HEK293 (cell line): ENCODE data around the gene SPC25.

ENCODE experiments used
- CTCF ChIA-PET: fragments of 350-600 bp; formaldehyde crosslinking; extraction: SDS; loops from one replicate; lab custom pipeline; 2021; ENCODE audit warnings: antibody characterized with exemption; lab: Yijun Ruan, JAX
- POLR2A ChIA-PET: fragments of 300-600 bp; formaldehyde crosslinking; extraction: SDS; loops from one replicate; lab custom pipeline; 2020; ENCODE audit warnings: antibody characterized with exemption, inconsistent platforms; lab: Yijun Ruan, JAX
- H3K27ac ChIP-seq: fragments of 200-500 bp; sonication (Bioruptor generic); 2 replicates; pipeline ENCODE4 v1.5.1; 2014; ENCODE audit warnings: low read depth, low read length, control low read depth, inconsistent platforms; ENCODE audit errors: extremely low read depth
- H3K36me3 ChIP-seq, 2 experiments: fragments of 200-500 bp in 1 of 2; sonication (Bioruptor generic) in 1 of 2; 1 replicate in 1 of 2; 2 replicates in 1 of 2; pipeline ENCODE4 v1.5.1; 2014 to 2017; ENCODE audit warnings: inconsistent platforms in 2 of 2, low read length in 2 of 2; ENCODE audit not compliant: control insufficient read depth in 2 of 2, insufficient read depth in 1 of 2
- H3K4me1 ChIP-seq: fragments of 200-500 bp; sonication (Bioruptor generic); 2 replicates; pipeline ENCODE4 v1.5.1; 2014; ENCODE audit warnings: mild to moderate bottlenecking, low read length, inconsistent platforms; ENCODE audit not compliant: control insufficient read depth, insufficient read depth
- H3K4me3 ChIP-seq: 2 replicates; pipeline ENCODE4 v1.5.1; 2011; ENCODE audit warnings: low read depth, mild to moderate bottlenecking, control low read depth, low read length, moderate library complexity
- H3K9me3 ChIP-seq: fragments of 200-500 bp; sonication (Bioruptor generic); 2 replicates; pipeline ENCODE4 v1.5.1; 2014; ENCODE audit warnings: low read depth, low read length, inconsistent platforms; ENCODE audit not compliant: control insufficient read depth, insufficient read depth
- KLF7 ChIP-seq: fragments of 450-650 bp; formaldehyde crosslinking; IDR thresholded peaks from 2 replicates; pipeline ENCODE4 v1.5.1; 2016; ENCODE audit warnings: missing biosample characterization, missing genetic modification characterization, borderline replicate concordance
- PRDM6 ChIP-seq: fragments of 450-650 bp; formaldehyde crosslinking; IDR thresholded peaks from 2 replicates; pipeline ENCODE4 v1.5.1; 2017; ENCODE audit warnings: missing biosample characterization, missing genetic modification characterization
- ZBTB17 ChIP-seq: fragments of 450-650 bp; formaldehyde crosslinking; IDR thresholded peaks from 2 replicates; pipeline ENCODE4 v1.5.1; 2016; ENCODE audit warnings: missing biosample characterization, missing genetic modification characterization
- ZBTB48 ChIP-seq: fragments of 450-650 bp; formaldehyde crosslinking; IDR thresholded peaks from 2 replicates; pipeline ENCODE4 v1.5.1; 2016; ENCODE audit warnings: missing biosample characterization, missing genetic modification characterization
- ZEB2 ChIP-seq: fragments of 450-650 bp; formaldehyde crosslinking; IDR thresholded peaks from 2 replicates; pipeline ENCODE4 v1.5.1; 2016; ENCODE audit warnings: missing biosample characterization, missing genetic modification characterization
- ZFP37 ChIP-seq: fragments of 450-650 bp; formaldehyde crosslinking; IDR thresholded peaks from 2 replicates; pipeline ENCODE4 v1.5.1; 2016; ENCODE audit warnings: missing biosample characterization, missing genetic modification characterization
- ZFP41 ChIP-seq: fragments of 450-650 bp; formaldehyde crosslinking; IDR thresholded peaks from 2 replicates; pipeline ENCODE4 v1.5.1; 2016; ENCODE audit warnings: missing biosample characterization, missing genetic modification characterization, borderline replicate concordance
- ZNF16 ChIP-seq: fragments of 450-650 bp; formaldehyde crosslinking; IDR thresholded peaks from 2 replicates; pipeline ENCODE4 v1.5.1; 2016; ENCODE audit warnings: low read depth, missing biosample characterization, missing genetic modification characterization
- ZNF211 ChIP-seq: fragments of 450-650 bp; formaldehyde crosslinking; IDR thresholded peaks from 2 replicates; pipeline ENCODE4 v1.5.1; 2016; ENCODE audit warnings: low read depth, missing biosample characterization, missing genetic modification characterization
- ZNF24 ChIP-seq: fragments of 450-650 bp; formaldehyde crosslinking; IDR thresholded peaks from 2 replicates; pipeline ENCODE4 v1.5.1; 2016; ENCODE audit warnings: missing biosample characterization, missing genetic modification characterization
- ZNF280D ChIP-seq: fragments of 450-650 bp; formaldehyde crosslinking; IDR thresholded peaks from 2 replicates; pipeline ENCODE4 v1.5.1; 2016; ENCODE audit warnings: missing biosample characterization, missing genetic modification characterization
- ZNF335 ChIP-seq: fragments of 450-650 bp; formaldehyde crosslinking; conservative IDR thresholded peaks from 2 replicates; pipeline ENCODE4 v1.5.1; 2016; ENCODE audit warnings: missing biosample characterization, missing genetic modification characterization
- ZNF350 ChIP-seq: fragments of 450-650 bp; formaldehyde crosslinking; IDR thresholded peaks from 2 replicates; pipeline ENCODE4 v1.5.0; 2017; ENCODE audit warnings: missing biosample characterization, mild to moderate bottlenecking, missing genetic modification characterization
- ZNF416 ChIP-seq: fragments of 450-650 bp; formaldehyde crosslinking; IDR thresholded peaks from 2 replicates; pipeline ENCODE4 v1.5.1; 2016; ENCODE audit warnings: missing biosample characterization, missing genetic modification characterization
- ZNF433 ChIP-seq: fragments of 450-650 bp; formaldehyde crosslinking; IDR thresholded peaks from 2 replicates; pipeline ENCODE4 v1.5.1; 2016; ENCODE audit warnings: missing biosample characterization, missing genetic modification characterization, low read depth
- ZNF600 ChIP-seq: fragments of 450-650 bp; formaldehyde crosslinking; IDR thresholded peaks from 2 replicates; pipeline ENCODE4 v1.5.1; 2016; ENCODE audit warnings: missing biosample characterization, missing genetic modification characterization
- ZNF777 ChIP-seq: fragments of 450-650 bp; formaldehyde crosslinking; IDR thresholded peaks from 2 replicates; pipeline ENCODE4 v1.5.1; 2017; ENCODE audit warnings: missing biosample characterization, missing genetic modification characterization, borderline replicate concordance
- ZNF837 ChIP-seq: fragments of 450-650 bp; formaldehyde crosslinking; IDR thresholded peaks from 2 replicates; pipeline ENCODE4 v1.5.1; 2016; ENCODE audit warnings: missing biosample characterization, missing genetic modification characterization
- ZSCAN23 ChIP-seq: fragments of 450-650 bp; formaldehyde crosslinking; IDR thresholded peaks from 2 replicates; pipeline ENCODE4 v1.5.1; 2016; ENCODE audit warnings: missing biosample characterization, missing genetic modification characterization

The SPC25 gene

GRCh38 chr2:168855601-168856000, 34.6 kb downstream of the SPC25 start (continued):
- no peak for TF ChIP-seq ZFP41 (tag by site-specific recombination)
- TF ChIP-seq ZNF16 (tag by site-specific recombination): no peak
- no peak for TF ChIP-seq ZNF280D

- H3K4me3 ChIP-seq: no peak overlapping the region
- no peak overlapping the region for H3K27ac ChIP-seq
- peaks cover 13% of the 10 kb centered on the region; the same call in 1 of the 2 replicates for H3K4me1 ChIP-seq
- POLR2A ChIA-PET: no interaction called here
- TF ChIP-seq ZFP37 (tag by site-specific recombination): no peak
- no peak for TF ChIP-seq ZNF350 (tag by site-specific recombination)
- TF ChIP-seq ZNF211 (tag by site-specific recombination): no peak
- TF ChIP-seq ZNF777 (tag by site-specific recombination): no peak
- no peak for TF ChIP-seq ZBTB48 (tag by site-specific recombination)
- no peak for TF ChIP-seq ZBTB17 (tag by site-specific recombination)
- TF ChIP-seq ZNF433 (tag by site-specific recombination): no peak
- no peaks in the 10 kb centered on the region for H3K9me3 ChIP-seq
- H3K36me3 ChIP-seq: peaks cover 0 to 43% of the 10 kb centered on the region in 2 experiments; a peak in 1 of 3 replicates
- CTCF ChIA-PET: interaction anchor here (0.6 kb wide), 1 partner anchor 45 kb away, joined by 3 read pairs; no protein-coding TSS in a partner anchor
These were observed 35.6 kb downstream of the SPC25 start for GRCh38 chr2:168854651-168855050.

- no peak for TF ChIP-seq ZNF24 (tag by site-specific recombination)
- TF ChIP-seq ZNF600 (tag by site-specific recombination): no peak
- no peak for TF ChIP-seq PRDM6 (tag by site-specific recombination)
- TF ChIP-seq ZNF837: no peak
- TF ChIP-seq ZEB2 (tag by site-specific recombination): no peak
- TF ChIP-seq ZNF416 (tag by site-specific recombination): no peak
- no peak for TF ChIP-seq KLF7 (tag by site-specific recombination)
- TF ChIP-seq ZSCAN23: no peak
- TF ChIP-seq ZNF335 (tag by site-specific recombination): no peak
- Histone ChIP-seq H3K4me1 (peaks cover 8% of the 10 kb centered on the region; the same call in 1 of the 2 replicates), H3K36me3 (peaks cover 0 to 43% of the 10 kb centered on the region in 2 experiments; a peak in 1 of 3 replicates), H3K27ac (no peak overlapping the region), H3K9me3 (no peaks in the 10 kb centered on the region), H3K4me3 (no peak overlapping the region)
- POLR2A ChIA-PET: no interaction called here
- CTCF ChIA-PET: interaction anchor here (0.7 to 1.1 kb wide), 3 partner anchors 49 to 505 kb away, joined by 3 read pairs; no protein-coding TSS in a partner anchor
These were observed 36.8 kb downstream of the SPC25 start for GRCh38 chr2:168853471-168853870.
